Putamen (tissue), 1 donor: Measurements from ENCODE around the gene TCHH.
"Not testable (repeated sequence)": the region's sequence is repeated elsewhere in the genome, so short reads cannot be mapped to it uniquely, and the experiment has no call there.

Experiments used
- DNase-seq: peaks from one replicate; pipeline ENCODE4 v3.0.0-alpha.2; 2016; ENCODE audit warnings: low spot score

The TCHH gene

DNA sequence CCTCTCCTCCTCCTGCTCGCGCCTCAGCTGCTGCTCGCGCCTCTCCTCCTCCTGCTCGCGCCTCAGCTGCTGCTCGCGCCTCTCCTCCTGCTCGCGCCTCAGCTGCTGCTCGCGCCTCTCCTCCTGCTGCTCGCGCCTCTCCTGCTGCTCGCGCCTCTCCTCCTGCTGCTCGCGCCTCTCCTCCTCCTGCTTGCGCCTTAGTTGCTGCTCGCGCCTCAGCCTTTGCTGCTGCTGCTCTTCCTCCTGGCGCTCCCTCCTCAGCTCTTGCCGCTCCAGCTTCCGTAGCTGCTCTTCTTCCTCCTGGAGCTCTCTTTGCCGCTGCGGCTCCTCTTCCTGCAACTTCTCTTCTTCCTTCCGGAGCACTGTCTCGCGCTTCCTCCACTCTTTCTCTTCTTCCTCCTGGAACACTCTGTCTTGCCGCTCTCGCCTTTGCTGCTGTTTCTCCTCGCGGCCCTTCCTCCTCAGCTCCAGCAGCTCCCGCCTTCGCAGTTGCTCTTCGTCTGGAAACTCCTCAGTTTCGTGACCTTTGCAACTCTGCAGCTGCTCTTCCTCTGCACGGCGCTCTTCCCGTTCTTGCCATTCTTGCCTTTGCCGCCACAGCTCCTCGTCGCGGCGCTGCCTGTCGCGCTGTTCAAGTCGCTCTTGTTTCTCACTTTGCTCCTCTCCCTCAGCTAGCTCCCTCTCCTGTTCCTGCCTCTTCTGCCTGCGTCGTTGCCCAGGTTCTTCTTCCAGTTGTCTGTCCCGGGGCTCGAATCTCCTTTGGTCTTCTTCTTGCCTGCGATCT lies 3.0 kb downstream of the TCHH start:
- no peak for DNase-seq

DNA sequence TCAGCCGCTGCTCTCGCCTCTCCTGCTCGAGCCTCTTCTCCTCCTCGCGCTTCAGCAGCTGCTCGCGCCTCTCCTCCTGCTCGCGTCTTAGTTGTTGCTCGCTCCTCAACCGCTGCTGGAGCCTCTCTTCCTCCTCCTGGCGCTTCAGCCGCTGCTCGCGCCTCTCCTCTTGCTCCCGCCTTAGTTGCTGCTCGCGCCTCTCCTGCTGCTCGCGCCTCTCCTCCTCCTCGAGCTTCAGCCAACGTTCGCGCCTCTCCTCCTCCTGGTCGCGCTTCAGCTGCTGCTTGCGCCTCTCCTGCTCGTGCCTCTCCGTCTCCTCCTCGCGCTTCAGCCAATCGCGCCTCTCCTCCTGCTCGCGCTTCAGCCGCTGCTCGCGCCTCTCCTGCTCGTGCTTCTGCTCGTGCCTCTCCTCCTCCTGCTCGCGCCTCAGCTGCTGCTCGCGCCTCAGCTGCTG lies 3.7 kb downstream of the TCHH start:
- DNase-seq, result peak; percentile 23

DNA sequence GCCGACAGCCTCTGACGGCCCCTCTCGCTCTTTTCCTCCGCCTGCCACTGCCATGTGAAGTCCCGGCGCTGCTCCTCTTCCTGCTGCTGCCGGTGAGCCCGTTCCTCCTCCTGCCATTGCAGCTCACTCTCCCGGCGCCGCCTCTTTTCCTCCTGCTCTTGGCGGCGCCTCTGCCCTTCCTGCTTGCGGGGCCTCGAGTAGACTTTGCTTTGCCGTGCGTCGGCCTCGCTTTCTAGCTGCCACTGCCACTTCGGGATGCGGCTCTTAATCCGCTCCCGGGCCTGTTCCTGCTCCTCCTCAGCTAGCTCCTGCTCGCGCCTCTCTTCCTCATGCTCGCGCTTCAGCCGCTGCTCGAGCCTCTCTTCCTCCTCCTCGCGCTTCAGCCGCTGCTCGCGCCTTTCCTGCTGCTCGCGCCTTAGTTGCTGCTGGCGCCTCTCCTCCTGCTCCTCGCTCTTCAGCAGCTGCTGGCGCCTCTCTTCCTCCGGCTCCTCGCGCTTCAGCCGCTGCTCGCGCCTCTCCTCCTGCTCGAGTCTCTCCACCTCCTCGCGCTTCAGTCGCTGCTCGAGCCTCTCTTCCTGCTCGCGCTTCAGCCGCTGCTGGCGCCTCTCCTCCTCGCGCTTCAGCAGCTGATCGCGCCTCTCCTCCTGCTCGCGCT lies 4.3 kb downstream of the TCHH start:
- no peak for DNase-seq

DNA sequence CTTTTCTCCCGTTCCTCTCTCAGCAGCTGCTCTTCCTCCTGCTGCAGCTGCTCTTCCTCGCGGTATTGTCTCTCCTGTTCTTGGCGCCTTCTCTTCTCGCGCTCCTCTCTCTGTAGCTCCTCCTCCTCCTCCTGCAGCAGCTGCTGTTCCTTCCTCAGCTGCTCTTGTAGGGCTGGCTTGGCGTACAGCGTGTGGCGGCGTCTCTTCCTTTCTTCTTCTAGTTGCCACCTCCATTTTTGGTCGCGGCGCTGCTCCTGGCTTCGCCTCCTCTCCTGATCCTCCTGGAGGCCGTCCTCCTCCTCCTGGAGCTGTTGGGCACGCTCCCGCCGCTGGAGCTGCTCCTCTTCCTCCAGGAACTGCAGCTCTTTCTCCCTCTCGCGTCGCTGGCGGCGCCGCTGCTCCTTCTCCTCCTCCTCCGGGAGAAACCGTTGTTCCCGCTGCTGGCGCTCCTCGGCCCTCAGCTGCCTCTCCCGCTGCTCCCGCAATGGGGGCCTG lies 4.8 kb downstream of the TCHH start:
- peak; percentile 15 for DNase-seq

DNA sequence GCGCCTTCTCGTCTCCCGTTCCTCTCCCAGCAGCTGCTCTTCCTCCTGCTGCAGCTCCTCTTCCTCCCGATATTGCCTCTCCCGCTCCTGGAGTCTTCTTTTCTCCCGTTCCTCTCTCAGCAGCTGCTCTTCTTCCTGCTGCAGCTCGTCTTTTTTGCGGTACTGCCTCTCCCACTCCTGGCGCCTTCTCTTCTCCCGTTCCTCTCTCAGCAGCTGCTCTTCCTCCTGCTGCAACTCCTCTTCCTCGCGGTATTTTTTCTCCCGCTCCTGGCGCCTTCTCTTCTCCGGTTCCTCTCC lies 5.3 kb downstream of the TCHH start:
- DNase-seq, result no peak

DNA sequence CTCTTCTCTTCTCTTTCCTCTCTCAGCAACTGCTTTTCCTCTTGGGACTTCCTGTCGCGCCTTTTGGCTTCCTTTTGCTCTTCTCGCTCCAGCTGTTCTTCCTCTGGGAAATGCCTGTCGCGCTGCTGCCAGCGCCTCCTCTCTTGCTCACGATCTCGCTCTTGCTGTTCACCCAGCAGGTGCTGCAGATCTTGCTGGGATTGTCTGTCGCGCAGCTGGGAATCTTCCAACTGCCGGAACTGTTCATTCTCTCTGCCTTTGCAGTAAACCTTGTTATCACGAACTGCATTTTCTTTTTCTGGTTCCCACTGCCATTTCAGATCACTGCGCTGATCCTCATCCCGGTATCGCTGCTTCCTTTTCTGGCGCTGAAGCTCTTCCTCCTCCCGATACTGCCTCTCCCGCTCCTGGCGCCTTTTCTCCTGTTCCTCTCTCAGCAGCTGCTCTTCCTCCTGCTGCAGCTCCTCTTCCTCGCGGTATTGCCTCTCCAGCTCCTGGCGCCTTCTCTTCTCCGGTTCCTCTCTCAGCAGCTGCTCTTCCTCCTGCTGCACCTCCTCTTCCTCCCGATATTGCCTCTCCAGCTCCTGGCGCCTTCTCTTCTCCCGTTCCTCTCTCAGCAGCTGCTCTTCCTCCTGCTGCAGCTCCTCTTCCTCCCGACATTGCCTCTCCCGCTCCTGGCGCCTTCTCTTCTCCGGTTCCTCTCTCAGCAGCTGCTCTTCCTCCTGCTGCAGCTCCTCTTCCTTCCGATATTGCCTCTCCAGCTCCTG lies 5.8 kb downstream of the TCHH start:
- no peak for DNase-seq

DNA sequence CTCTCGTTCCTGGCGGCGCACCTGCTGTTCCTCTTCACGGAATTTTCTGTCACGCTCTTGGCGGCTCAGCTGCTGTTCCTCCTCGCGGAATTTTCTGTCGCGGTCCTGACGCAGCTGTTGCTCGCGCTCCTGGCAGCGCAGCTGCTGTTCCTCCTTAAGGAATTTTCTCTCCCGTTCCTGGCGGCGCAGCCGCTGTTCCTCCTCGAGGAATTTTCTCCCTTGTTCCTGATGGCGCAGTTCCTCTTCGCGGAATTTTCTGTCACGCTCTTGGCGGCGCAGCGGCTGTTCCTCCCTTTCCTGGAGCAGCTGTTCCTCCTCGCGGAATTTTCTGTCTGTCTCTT lies 6.4 kb downstream of the TCHH start:
- no peak for DNase-seq

DNA sequence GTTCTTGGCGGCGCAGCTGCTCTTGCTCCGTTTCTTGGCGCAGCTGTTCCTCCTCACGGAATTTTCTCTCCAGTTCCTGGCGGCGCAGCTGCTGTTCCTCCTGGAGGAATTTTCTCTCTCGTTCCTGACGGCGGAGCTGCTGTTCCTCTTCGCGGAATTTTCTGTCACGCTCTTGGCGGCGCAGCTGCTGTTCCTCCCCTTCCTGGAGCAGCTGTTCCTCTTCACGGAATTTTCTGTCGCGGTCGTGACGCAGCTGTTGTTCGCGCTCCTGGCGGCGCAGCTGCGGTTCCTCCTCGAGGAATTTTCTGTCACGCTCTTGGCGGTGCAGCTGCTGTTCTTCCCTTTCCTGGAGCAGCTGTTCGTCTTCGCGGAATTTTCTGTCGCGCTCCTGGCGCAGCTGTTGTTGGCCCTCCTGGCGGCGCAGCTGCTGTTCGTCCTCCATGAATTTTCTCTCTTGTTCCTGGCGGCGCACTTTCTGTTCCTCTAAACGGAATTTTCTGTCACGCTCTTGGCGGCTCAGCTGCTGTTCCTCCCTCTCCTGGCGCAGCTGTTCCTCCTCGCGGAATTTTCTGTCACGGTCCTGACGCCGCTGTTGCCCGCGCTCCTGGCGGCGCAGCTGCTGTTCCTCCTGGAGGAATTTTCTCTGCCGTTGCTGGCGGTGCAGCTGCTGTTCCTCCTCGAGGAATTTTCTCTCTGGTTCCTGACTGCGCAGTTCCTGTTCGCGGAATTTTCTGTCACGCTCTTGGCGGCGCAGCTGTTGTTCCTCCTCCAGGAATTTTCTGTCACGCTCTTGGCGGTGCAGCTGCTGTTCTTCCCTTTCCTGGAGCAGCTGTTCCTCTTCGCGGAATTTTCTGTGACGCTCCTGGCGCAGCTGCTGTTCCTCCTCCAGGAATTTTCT lies 7.0 kb downstream of the TCHH start:
- no peak for DNase-seq

DNA sequence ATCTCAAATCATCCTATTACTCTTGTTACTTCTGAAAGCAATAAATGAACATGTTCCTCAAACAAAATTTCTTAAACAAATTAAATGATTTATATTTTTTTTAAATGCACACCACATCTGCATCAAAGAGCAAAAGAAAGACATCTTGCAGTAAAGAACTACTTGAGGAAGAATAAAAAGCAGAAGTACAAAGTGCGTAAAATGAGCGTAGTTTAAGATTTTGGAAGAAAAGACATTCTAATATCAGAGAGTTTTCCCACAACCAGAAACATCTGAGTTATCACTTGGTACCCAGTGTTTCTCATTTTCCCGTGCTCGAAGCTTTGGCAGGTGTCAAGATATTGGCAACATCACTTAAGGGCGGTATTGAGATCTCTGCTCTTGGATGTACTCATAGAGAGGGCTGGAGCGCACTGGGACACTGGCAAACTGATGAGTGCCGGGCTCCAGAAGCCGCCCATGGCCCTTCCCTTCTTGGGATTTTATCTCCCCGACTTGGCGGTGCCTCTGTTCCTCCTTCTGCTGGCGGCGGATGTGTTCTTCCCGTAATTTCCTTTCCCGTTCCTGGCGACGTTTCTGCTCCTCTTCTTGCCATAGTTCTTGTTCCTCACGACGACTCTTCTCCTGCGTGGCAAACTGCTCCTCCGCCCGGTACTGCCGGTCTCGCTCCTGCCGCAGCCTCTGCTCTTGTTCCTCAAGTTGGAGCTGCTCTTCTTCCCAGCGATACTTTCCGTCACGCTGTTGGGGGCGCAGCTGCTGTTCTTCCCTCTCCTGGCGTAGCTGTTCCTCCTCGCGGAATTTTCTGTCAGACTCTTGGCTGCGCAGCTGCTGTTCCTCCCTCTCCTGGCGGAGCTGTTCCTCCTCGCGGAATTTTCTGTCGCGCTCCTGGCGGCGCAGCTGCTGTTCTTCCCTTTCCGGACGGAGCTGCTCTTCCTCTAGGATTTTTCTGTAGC lies 7.9 kb downstream of the TCHH start:
- DNase-seq, result no peak

DNA sequence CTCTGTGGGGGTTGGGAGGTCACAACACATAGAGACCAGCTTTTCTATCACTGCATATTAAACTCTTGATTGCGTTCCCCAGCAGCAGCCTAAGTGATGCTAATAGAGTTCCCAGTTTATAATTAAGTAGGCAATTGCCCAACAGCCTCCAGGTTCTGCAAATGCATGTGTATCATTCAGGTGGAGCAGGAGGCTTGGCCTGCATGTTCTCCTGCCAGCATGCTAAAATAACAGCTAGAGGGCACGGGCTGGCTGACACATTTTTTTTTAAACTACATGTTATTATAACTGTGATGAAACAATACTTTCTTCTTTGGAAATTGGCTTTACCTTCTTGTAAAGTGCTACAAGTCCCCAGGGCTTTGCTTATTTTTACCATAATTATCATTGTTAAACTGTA lies 10.4 kb downstream of the TCHH start:
- DNase-seq, result no peak

DNA sequence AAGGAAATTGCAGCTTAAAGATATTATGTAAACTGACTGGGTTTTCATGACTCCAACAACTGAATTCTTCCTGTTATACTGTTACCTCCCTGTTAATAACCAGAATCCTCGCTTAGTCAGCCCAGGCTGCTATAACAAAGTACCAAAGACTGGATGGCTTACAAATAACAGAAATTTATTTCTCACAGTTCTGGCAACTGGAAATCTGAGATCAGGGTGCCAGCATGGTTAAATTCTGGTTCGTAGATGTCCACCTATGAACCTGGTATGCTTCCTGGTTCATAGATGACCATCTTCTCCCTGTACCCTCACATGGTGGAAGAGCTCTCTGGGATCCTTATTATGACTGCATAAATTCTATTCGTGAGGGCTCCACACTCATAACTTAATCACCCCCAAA lies 18.3 kb downstream of the TCHH start:
- DNase-seq, result no peak

DNA sequence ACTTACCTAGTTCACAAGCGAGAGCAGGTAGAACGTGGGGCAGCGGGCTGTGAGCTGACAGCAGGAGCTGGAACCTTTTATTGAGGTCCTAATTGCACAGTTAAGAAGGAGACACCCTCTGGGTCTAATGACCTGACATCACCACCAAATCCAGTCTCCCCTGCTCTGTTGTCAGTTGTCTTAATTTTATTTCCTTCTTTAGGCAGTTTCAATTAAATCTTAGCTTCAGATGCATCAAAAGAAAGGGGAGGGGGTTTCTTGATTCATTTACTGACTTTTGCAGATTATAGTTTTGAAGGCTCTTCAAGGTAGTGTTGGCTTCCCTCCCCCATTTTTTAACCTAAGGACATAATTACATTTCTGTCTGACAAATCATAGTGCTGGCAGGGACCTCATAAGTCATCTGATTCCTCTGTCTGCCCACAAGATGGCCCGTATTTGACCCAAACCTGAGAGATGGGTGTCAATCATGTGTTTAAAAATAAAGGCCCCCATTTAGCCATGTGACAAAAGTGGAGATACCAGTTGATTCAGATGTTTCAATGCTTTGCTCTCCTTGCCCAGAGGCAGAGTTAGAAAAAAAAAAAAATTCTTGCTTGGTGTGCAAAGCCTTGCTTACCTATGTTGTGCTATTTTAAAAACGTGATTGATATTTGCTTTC lies 26.1 kb downstream of the TCHH start, which contains the start of gene TCHHL1:
TCHHL1 (minus strand) TSS at position 51 of the 661 bp plus-strand sequence. CDS start 921 bp downstream, outside the sequence.
- no peak for DNase-seq

DNA sequence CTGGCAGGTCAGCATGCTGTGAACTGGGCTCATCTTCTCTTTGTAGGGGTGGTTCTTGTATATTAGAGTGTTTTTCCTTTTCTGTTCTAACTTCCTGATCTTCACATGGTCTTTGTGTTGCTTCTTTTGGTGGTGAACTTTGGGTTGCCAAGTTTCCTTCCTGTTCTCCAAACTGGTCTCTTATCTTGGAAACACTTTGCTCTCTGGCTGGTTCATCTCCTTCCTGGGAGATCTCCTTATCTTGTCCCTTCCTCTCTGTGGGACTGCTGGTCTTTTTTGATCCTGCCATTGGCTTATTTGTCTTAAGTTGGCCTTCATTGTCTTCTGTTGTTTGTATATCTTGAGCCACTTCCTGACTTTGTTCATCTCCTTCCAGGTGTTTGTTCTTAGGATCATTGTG lies 28.5 kb downstream of the TCHH start:
- DNase-seq, result no peak

DNA sequence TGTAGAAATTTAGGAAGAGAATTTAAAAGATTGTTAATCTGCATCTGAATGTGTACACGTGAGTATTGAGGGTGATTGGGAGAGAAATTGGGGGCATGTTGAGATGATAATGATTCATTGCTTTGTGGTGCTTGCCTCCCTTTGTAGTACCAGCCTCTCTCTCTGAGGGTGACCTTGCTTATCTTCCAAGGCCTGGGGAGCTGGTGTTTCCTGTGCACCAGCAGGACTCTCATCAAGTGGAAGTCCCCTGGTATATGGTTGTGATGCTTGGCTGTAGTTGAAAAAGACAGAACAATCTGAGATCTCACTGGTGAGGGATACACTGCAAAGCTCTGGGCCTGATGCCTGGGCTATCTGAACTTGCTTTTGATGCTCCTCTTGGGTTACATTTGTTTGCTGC lies 30.4 kb downstream of the TCHH start:
- DNase-seq, result no peak

DNA sequence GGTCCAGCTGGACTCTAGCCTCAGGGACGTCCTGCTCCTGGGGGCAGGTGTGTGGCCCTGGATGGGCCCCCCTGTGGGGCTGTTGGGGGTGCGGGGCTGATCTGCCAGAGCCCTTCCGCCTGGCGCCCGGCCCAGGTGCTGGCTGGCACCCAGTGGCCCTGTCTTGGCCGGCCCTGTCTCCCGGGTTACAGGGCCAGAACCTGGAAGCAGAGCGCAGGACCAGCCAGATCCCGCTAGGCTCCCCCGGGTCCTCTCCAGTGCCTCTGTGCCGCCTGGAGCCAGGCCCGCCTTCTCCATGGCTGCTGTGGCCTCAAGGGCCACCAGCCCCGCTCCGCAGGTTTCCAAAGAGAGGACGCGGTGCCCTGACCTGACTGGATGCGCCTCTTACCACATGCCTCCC lies 34.2 kb downstream of the TCHH start:
- not testable (repeated sequence) for DNase-seq

DNA sequence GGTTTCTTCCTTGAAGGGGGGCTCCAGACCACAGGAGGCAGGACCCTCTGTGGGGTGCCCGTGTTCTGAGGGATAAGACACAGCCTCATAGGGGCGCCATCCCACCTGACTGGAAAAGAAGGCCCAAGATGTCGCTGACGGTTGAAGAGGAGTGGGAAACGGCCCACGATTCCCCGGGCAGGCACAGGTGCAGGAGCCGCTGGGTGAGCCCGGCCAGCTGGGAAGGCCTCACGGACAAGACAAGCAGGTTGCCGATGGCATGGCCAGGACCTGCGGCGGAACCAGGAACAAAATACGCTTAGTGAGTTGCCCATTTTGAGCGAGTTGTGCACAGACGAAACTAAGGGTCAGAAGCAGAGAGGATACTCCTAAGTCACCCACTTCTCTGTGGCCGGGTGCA lies 34.8 kb downstream of the TCHH start:
- DNase-seq, result not testable (repeated sequence)

DNA sequence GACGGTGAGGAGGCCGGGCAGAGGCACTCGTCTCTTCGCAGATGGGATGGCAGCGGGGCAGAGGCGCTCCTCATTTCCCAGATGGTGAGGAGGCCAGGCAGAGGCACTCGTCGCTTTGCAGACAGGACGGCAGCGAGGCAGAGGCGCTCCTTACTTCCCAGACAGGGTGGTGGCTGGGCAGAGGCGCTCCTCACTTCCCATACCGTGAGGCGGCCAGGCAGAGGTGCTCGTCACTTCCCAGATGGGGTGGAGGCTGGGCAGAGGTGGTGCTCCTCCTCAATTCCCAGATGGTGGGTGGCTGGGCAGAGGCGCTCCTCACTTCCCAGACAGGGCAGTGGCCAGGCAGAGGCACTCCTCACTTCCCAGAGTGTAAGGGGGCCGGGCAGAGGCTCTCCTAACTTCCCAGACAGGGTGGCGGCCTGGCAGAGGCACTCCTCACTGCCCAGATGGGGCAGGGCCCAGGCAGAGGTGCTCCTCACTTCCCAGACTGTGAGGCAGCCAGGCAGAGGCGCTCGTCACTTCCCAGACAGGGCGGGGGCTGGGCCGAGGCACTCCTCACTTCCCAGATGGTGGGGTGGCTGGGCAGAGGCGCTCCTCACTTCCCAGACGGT lies 36.3 kb downstream of the TCHH start:
- DNase-seq, result no peak

DNA sequence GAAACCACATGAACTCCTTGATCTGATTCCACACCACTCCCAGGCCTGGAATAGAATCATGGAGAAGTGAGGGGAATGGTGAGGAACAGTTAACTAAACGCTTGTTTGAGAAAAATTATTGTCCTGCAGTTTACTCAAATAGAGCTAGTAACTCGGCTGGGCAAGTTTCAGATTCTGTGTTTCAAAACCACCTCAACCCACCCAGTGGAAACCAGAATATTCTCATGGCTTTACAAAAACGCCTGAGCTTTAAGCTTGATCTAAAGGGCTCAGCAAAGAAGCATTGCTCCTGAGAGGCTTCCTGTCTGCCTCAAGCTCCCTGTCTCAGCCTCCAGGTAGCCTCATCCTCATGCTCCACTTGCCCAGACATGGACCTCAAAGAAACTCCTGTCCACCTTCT lies 42.9 kb downstream of the TCHH start:
- no peak for DNase-seq

DNA sequence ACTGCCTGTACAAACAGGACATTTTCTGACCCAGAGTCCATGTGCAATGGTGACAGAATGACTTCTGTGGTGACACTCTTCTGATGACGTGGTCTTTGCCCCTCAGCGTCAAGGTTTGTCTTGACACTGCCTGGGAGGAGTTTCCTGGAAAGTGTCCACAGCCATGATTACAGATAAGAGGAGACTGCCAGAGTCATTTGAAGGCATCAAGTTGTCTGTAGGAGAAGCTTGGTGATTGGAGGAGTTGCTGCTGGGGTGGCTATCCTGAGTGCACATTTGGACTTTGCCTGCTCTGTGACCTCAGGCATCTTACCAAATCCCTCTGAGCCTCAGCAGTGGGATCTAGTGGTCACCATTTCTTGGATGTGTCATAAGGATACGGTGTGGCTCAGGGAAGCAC lies 44.1 kb downstream of the TCHH start:
- DNase-seq, result no peak

DNA sequence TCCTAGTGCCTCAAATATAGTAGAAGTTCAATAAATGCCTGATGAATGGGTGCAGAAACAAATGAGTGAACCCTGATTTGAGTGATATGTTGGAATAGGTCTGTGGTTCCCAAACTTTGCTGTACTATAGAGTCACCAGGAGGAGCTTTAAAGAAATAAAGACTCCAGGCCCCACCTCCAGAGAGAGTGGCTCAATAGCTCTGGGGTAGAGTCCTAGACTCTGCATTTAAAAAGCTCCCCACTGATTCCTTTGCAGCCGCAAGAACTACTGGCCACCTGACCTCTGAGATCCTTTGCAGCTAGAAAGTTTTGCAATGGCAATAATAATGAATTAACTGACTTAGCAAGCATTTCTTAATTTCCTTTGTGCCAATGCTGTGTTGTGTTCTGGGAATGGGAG lies 47.3 kb downstream of the TCHH start:
- no peak for DNase-seq
